Caco-2 (cell line): ENCODE data around the gene ZNF521. TPM values are rescaled to one million over a fixed set of nuclear protein-coding genes. Genes with fewer than 3 reads are reported as not detected.

Experiments
- BruUV-seq: library from RNA; stranded (reverse); fragments of 400-500 nt; replicated peaks from 2 replicates; lab custom pipeline; 2021; lab: Mats Ljungman, UMichigan
- CTCF ChIA-PET: fragments of 300-600 bp; sonication (Branson Sonifier 250); formaldehyde crosslinking; loops from one replicate; lab custom pipeline; 2022; ENCODE audit warnings: antibody characterized with exemption; lab: Charles Lee
- POLR2A ChIA-PET: fragments of 300-600 bp; sonication (Branson Sonifier 250); formaldehyde crosslinking; loops from one replicate; lab custom pipeline; 2022; ENCODE audit warnings: antibody characterized with exemption; lab: Charles Lee
- DNase-seq, 2 experiments: peaks; one replicate each; pipeline versions ENCODE4 v3.0.0 to v3.0.0-alpha.2; 2020 to 2022
- H3K27me3 ChIP-seq: replicated peaks from 2 replicates; pipeline ENCODE4 v1.6.0; 2011; ENCODE audit warnings: low read length; ENCODE audit not compliant: control insufficient read depth, insufficient read depth
- H3K36me3 ChIP-seq: 2 replicates; pipeline ENCODE4 v1.5.1; 2011; ENCODE audit warnings: low read length; ENCODE audit not compliant: control insufficient read depth, insufficient read depth
- H3K4me1 ChIP-seq: fragments of 250-450 bp; sonication (Bioruptor Pico); 2 replicates; pipeline ENCODE4 v1.5.1; 2020; ENCODE audit warnings: mild to moderate bottlenecking
- H3K4me3 ChIP-seq: 2 replicates; pipeline ENCODE4 v1.5.1; 2011; ENCODE audit warnings: low read depth, mild to moderate bottlenecking, control low read depth, low read length
- H3K9me3 ChIP-seq: fragments of 250-450 bp; sonication (Bioruptor Pico); 2 replicates; pipeline ENCODE4 v1.5.1; 2020; ENCODE audit warnings: mild to moderate bottlenecking, moderate library complexity
- H3K27ac Mint-ChIP-seq: one replicate; pipeline ENCODE4 v1.8.0; 2022; ENCODE audit warnings: mixed read lengths; ENCODE audit not compliant: unreplicated experiment
- H3K27me3 Mint-ChIP-seq: one replicate; pipeline ENCODE4 v1.8.0; 2022; ENCODE audit warnings: mixed read lengths; ENCODE audit not compliant: insufficient read depth, unreplicated experiment
- H3K36me3 Mint-ChIP-seq: one replicate; pipeline ENCODE4 v1.8.0; 2022; ENCODE audit warnings: mild to moderate bottlenecking, mixed read lengths; ENCODE audit not compliant: insufficient read depth, unreplicated experiment
- H3K4me1 Mint-ChIP-seq: one replicate; pipeline ENCODE4 v1.8.0; 2022; ENCODE audit warnings: low read depth, mixed read lengths; ENCODE audit not compliant: unreplicated experiment
- H3K4me3 Mint-ChIP-seq: one replicate; pipeline ENCODE4 v1.8.0; 2022; ENCODE audit warnings: mild to moderate bottlenecking, moderate library complexity, mixed read lengths; ENCODE audit not compliant: unreplicated experiment
- H3K9me3 Mint-ChIP-seq: one replicate; pipeline ENCODE4 v1.8.0; 2022; ENCODE audit warnings: mixed read lengths; ENCODE audit not compliant: unreplicated experiment
- intact Hi-C: fragments of 100-400 bp; cut with micrococcal nuclease; formaldehyde crosslinking; loops from one replicate; pipeline ENCODE4 v1.10.0; 2022; ENCODE audit not compliant: unreplicated experiment
- total RNA-seq: library from RNA; stranded (reverse); gene quantifications from 2 replicates; pipeline ENCODE4 v1.2.3, GENCODE V29; 2022
- TF ChIP-seq, protein P1 (sequence below), 2 experiments: fragments of 200-600 bp in 1 of 2; IDR thresholded peaks; 1 replicate in 1 of 2; 2 replicates in 1 of 2; pipeline versions ENCODE4 v1.5.1 to v1.8.0; 2011 to 2022; ENCODE audit warnings: antibody characterized with exemption in 1 of 2, control low read depth in 1 of 2, inconsistent platforms in 1 of 2, low read depth in 1 of 2, low read length in 1 of 2, mild to moderate bottlenecking in 1 of 2, moderate library complexity in 1 of 2; ENCODE audit not compliant: insufficient read depth in 1 of 2, severe bottlenecking in 1 of 2, unreplicated experiment in 1 of 2

ZNF521 gene
- total RNA-seq, 1 experiment from 2014 or later = not detected

DNA sequence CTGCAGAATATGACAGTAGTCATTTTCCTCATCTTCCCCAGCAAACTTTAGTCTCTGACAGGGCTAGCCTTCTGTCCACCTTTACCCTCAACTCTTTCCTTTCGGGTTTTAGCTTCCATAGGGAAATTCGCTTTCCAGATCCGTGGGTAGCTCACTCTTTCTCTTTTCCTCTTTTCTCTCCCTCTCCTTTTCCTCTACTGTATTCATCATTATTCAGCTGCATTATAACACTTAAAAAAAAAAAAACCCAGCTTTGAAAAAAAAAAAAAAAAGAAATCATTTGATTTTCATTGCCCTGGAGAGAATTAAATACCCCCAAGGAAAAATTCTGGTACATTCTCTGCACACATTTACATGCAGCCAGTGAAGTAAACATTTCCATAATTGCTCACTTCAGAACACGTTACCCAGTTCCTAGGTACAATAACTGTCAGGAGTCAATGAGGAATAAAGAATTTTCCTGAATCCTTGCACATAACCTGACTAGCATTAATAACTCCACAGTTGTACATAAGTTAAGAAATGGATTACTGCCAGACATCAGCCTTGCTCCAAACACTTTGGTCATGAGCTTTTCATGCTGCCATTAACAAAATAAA, 63.5 kb downstream of the ZNF521 start:
- no peaks in the 10 kb centered on the region for H3K4me1 Mint-ChIP-seq
- no peak overlapping the region for H3K4me3 ChIP-seq
- no TSS peak for BruUV-seq
- H3K27me3 Mint-ChIP-seq = no peaks in the 10 kb centered on the region
- H3K9me3 Mint-ChIP-seq = no peaks in the 10 kb centered on the region
- ChIA-PET POLR2A (no interaction called here), CTCF (no interaction called here)
- no peak overlapping the region for H3K4me3 Mint-ChIP-seq
- H3K36me3 ChIP-seq = no peaks in the 10 kb centered on the region
- no peaks in the 10 kb centered on the region for H3K36me3 Mint-ChIP-seq
- intact Hi-C loops = no loop called here
- no peak overlapping the region for H3K27ac Mint-ChIP-seq
- H3K4me1 ChIP-seq = no peaks in the 10 kb centered on the region
- no peak for DNase-seq
- H3K9me3 ChIP-seq = no peaks in the 10 kb centered on the region
- no peaks in the 10 kb centered on the region for H3K27me3 ChIP-seq
- TF ChIP-seq, protein P1, sequence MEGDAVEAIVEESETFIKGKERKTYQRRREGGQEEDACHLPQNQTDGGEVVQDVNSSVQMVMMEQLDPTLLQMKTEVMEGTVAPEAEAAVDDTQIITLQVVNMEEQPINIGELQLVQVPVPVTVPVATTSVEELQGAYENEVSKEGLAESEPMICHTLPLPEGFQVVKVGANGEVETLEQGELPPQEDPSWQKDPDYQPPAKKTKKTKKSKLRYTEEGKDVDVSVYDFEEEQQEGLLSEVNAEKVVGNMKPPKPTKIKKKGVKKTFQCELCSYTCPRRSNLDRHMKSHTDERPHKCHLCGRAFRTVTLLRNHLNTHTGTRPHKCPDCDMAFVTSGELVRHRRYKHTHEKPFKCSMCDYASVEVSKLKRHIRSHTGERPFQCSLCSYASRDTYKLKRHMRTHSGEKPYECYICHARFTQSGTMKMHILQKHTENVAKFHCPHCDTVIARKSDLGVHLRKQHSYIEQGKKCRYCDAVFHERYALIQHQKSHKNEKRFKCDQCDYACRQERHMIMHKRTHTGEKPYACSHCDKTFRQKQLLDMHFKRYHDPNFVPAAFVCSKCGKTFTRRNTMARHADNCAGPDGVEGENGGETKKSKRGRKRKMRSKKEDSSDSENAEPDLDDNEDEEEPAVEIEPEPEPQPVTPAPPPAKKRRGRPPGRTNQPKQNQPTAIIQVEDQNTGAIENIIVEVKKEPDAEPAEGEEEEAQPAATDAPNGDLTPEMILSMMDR (IDR thresholded peaks at IDR 0.05; ENCODE audit: insufficient read depth in 1 of 2, low read depth in 1 of 2, low read length in 1 of 2, severe bottlenecking in 1 of 2, unreplicated experiment in 1 of 2) = no peak

GRCh38 chr18:25287106-25287505, 64.9 kb downstream of the ZNF521 start:
- Histone ChIP-seq H3K9me3 (no peaks in the 10 kb centered on the region), H3K27me3 (no peaks in the 10 kb centered on the region), H3K4me1 (no peaks in the 10 kb centered on the region), H3K36me3 (no peaks in the 10 kb centered on the region), H3K4me3 (no peak overlapping the region)
- ChIA-PET CTCF (no interaction called here), POLR2A (no interaction called here)
- TF ChIP-seq, protein P1 (IDR thresholded peaks at IDR 0.05; ENCODE audit: insufficient read depth in 1 of 2, low read depth in 1 of 2, low read length in 1 of 2, severe bottlenecking in 1 of 2, unreplicated experiment in 1 of 2) = no peak
- no peaks in the 10 kb centered on the region for H3K4me1 Mint-ChIP-seq
- DNase-seq = no peak
- no TSS peak for BruUV-seq
- no peaks in the 10 kb centered on the region for H3K36me3 Mint-ChIP-seq
- H3K9me3 Mint-ChIP-seq = no peaks in the 10 kb centered on the region
- no peaks in the 10 kb centered on the region for H3K27me3 Mint-ChIP-seq
- no peak overlapping the region for H3K27ac Mint-ChIP-seq
- no peak overlapping the region for H3K4me3 Mint-ChIP-seq
- intact Hi-C loops = no loop called here

- Histone ChIP-seq H3K4me1 (no peaks in the 10 kb centered on the region), H3K36me3 (no peaks in the 10 kb centered on the region), H3K9me3 (no peaks in the 10 kb centered on the region), H3K27me3 (no peaks in the 10 kb centered on the region; the same call in 1 of the 2 replicates), H3K4me3 (no peak overlapping the region)
- H3K9me3 Mint-ChIP-seq = no peaks in the 10 kb centered on the region
- BruUV-seq = no TSS peak
- H3K27ac Mint-ChIP-seq = no peak overlapping the region
- no peak overlapping the region for H3K4me3 Mint-ChIP-seq
- TF ChIP-seq, protein P1 (IDR thresholded peaks at IDR 0.05; ENCODE audit: insufficient read depth in 1 of 2, low read depth in 1 of 2, low read length in 1 of 2, severe bottlenecking in 1 of 2, unreplicated experiment in 1 of 2) = no peak
- ChIA-PET POLR2A (no interaction called here), CTCF (no interaction called here)
- H3K36me3 Mint-ChIP-seq = no peaks in the 10 kb centered on the region
- intact Hi-C loops = no loop called here
- peaks cover 5% of the 10 kb centered on the region for H3K27me3 Mint-ChIP-seq
- DNase-seq = no peak
- no peaks in the 10 kb centered on the region for H3K4me1 Mint-ChIP-seq
These were observed 67.0 kb downstream of the ZNF521 start for GRCh38 chr18:25284861-25285550.
